HG03460 (cell line): Measurements from ENCODE around the gene KIF19.
"Not testable (repeated sequence)": the region's sequence is repeated elsewhere in the genome, so short reads cannot be mapped to it uniquely, and the experiment has no call there.

ENCODE experiments used
- ATAC-seq: cut with Tn5 transposase; IDR thresholded peaks from one replicate; pipeline ENCODE4 v1.9.1; 2021; ENCODE audit not compliant: unreplicated experiment

KIF19 gene

GRCh38 chr17:74325743-74326379, at the start of gene KIF19:
Gene KIF19 (plus strand): TSS chr17:74326226. CDS start chr17:74326350, 124 bp downstream.
- ATAC-seq: no peak

DNA sequence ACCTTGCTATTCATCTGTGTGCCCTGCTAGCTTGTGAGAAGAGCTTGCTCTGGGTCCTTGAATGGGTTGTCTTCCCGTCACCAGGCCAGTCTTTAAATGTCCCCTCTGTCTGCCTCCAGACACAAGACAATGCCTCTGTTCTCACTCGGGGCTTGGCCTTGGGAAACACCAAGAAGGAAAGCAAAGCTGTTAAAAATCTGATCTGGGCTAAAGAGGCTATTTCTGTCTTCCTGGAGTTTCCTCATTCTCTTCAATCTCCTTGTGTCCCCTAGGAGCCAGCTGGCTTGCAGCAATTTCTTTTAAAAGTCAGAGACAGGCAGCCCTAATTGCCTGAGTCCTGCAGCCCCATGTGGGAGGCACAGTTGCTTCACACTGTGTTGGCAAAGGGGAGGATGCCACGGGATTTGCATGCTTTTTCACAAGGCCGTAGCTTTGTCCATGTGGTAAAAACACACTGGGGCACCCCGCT, 49.5 kb upstream of the KIF19 start:
- ATAC-seq: no peak

GRCh38 chr17:74277935-74278334, 48.1 kb upstream of the KIF19 start:
- ATAC-seq: no peak

DNA sequence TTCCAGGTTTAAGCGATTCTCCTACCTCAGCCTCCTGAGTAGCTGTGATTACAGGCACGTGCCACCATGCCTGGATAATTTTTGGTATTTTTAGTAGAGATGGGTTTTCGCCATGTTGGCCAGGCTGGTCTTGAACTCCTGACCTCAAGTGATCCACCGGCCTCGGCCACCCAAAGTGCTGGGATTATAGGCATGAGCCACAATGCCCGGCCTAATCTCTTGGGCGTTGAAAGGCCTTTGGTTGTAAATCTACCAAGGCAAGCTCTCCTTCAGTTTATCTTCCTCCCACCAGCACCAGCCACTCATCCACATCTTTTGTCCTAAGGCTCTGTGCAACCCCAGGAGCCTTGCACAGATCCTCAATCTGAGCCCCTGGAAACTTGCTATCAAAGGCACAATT, 46.4 kb upstream of the KIF19 start:
- ATAC-seq: not testable (repeated sequence)

DNA sequence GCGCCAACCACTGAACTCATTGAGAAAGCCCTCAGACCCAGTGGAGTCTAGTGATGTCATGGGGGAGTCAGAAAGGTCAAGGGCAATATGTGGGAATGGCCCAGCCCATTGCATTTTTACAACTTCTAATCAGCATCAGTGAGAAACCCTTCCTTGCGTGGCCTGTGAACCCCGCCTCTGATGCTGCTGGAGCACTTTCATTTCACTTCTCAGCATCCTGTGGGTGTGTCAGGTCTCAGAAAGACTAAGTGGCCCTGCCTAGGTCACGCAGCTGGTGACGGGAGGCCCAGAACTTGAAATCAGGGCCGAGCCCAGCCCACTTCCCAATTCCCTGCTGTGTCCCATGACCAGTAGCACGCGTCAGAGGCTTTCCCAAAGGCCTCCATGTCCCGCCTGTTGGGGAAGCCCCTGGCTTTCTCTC, 45.9 kb upstream of the KIF19 start:
- ATAC-seq: no peak

DNA sequence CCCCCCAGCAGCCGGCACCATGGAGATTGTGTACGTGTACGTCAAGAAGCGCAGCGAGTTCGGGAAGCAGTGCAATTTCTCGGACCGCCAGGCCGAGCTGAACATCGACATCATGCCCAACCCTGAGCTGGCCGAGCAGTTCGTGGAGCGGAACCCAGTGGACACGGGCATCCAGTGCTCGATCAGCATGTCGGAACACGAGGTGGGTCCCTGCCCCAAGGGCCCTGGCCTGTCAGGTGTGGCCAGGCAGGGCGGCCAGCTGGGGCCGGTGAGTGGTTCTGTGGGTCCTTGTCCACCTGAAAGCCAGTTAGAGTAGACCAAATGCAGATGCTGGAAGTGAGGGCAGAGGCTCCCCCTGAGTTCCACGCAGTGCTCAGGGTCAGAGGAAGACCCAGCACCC, 44.2 kb upstream of the KIF19 start:
- ATAC-seq: no peak

- ATAC-seq: not testable (repeated sequence)
Measured at GRCh38 chr17:74282274-74282586, 43.8 kb upstream of the KIF19 start.

- no peak for ATAC-seq
Measured at GRCh38 chr17:74282587-74283370, 43.2 kb upstream of the KIF19 start.

- ATAC-seq: no peak
Measured at GRCh38 chr17:74283371-74283673, 42.7 kb upstream of the KIF19 start.

- ATAC-seq: no peak
Measured at GRCh38 chr17:74287031-74287602, 38.9 kb upstream of the KIF19 start.

DNA sequence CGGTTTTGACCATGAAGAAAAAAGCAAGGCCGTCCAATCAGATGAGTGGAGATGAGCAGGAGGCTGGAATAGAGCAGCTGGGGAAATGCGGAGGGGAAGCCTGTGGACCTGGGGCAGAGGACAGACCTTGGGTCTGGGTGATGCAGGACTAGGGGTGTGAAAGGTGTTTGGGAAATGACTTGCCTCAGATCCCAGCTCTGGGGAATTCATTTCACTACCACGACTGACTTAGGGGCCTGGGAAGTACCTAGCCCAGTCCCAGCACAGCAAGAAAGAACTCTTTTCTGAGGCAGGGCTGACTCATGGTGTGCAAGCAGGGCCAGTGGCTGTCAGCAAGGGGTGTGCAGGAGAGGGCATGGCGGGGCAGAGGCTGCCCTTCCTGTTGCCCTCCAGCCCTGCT, 37.2 kb upstream of the KIF19 start:
- ATAC-seq: peak; percentile 45

GRCh38 chr17:74289688-74290087, 36.3 kb upstream of the KIF19 start:
- no peak for ATAC-seq

DNA sequence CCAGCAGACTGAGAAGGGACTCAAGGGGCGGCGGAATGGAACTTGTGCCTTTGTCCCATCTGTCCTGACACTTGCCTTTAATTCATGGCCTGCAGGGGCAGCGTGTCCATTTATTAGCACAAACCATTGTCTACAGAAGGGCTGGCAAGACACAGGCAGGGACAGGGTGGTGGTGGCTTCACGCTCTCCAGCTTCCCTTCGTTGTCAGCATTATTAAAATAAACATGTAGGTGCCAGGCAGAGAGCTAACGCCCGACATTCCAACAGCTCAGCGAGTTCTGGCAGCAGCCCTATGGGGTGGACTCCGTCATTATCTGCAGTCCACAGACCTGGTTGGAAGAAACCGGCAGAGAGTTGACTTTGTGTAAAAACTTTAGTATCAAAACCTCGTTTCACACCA, 35.7 kb upstream of the KIF19 start:
- ATAC-seq: no peak

DNA sequence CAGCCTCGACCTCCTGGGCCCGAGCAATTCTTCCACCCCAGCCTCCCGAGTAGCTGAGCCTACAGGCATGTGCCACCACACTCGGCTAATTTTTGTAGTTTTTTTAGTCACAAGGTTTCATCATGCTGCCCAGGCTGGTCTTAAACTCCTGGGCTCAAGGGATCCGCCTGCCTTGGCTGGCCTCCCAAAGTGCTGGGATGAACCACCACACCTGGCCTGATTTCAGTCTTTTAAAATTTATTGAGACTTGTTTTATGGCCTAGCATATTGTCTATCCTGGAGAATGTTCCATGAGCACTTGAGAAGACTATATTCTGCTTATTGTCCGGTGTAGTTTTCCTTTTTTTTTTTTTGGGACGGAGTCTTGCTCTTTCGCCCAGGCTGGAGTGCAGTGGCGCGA, 33.5 kb upstream of the KIF19 start:
- ATAC-seq: no peak

GRCh38 chr17:74295625-74296547, 30.1 kb upstream of the KIF19 start:
- no peak for ATAC-seq

DNA sequence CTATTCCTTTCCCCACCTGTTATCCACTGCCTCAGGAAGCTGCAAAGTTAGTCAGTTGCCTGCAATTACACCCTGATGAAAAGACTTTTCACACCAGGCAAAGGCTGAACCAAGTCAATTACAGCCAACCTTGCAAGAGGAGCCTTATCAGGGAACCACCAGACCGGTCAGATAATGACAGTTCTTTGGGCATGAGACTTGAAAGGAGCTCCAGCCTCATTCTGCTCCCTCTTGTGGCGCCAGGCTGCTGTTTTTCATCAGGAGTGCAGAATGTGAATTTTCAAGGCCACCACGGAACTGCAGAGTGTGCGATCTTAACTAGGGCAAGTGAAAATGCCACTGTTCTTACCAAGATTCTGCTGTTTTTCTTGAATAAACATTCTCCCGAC, 29.5 kb upstream of the KIF19 start:
- ATAC-seq: no peak

DNA sequence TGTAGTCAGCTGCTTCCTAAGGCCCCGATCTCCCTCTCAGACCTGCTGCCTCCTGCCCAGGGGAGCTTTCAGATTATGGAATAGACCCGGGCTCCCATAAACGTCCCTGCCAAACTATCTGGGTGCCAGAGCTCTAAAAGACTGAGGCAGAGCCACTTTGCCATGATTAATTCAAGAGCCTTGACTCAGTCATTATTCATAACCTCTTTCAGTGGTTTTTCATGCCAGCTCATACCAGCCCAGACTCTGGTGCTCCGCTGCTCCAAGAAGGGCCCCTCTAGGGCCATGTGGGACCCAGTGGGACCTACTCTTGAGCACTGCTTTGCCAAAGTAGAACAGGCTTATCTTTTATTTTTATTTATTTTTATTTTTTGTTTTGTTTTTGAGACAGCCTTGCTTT, 28.1 kb upstream of the KIF19 start:
- ATAC-seq: no peak

- no peak for ATAC-seq
Measured at GRCh38 chr17:74298778-74299177, 27.2 kb upstream of the KIF19 start.

GRCh38 chr17:74299226-74300009, 26.6 kb upstream of the KIF19 start:
- no peak for ATAC-seq

GRCh38 chr17:74303305-74303704, 22.7 kb upstream of the KIF19 start:
- no peak for ATAC-seq

DNA sequence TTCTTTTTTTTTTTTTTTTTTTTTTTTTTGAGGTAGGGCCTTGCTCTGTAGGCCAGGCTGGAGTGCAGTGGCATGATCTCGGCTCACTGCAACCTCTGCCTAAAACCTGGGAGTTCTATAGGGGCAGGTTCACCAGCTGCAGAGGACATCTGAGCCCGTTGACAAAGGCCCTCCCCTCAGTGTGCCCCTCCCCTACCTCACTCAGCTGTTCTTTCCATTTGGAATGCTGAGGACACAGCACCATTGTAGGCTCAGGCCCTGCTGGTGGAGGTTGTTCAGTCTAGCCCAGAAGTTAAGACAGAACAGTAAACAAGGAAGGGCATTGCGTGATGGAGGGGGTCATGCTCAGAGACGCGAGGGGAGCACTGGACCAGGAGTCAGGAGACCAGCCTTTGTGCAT, 21.8 kb upstream of the KIF19 start:
- no peak for ATAC-seq
